ENCODE data around the gene FLAD1.

Gene FLAD1

GRCh38 chr1:154951901-154952657 lies 31.1 kb upstream of the FLAD1 start:
- DNase-seq (ENCODE audit: low read depth in 2 of 2, low spot score in 1 of 2): peak in 1 of 2 donors; percentile 22

- no peak for DNase-seq (ENCODE audit: low read depth in 2 of 2, low spot score in 1 of 2)
Observed at GRCh38 chr1:154952664-154953063, 30.5 kb upstream of the FLAD1 start.

- DNase-seq (ENCODE audit: low read depth in 2 of 2, low spot score in 1 of 2): no peak
Observed at GRCh38 chr1:154953611-154954038, 29.5 kb upstream of the FLAD1 start.

GRCh38 chr1:154954541-154954940 lies 28.6 kb upstream of the FLAD1 start:
- no peak for DNase-seq (ENCODE audit: low read depth in 2 of 2, low spot score in 1 of 2)

- DNase-seq (ENCODE audit: low read depth in 2 of 2, low spot score in 1 of 2): peak; percentile 48 to 49
Observed at GRCh38 chr1:154955039-154955717, 28.0 kb upstream of the FLAD1 start.

GRCh38 chr1:154955718-154956543 lies 27.2 kb upstream of the FLAD1 start, which contains the start of gene PBXIP1:
Gene PBXIP1, minus strand, starts transcription at chr1:154956099. Its CDS starts 2,378 bp downstream, at chr1:154953721.
- peak; percentile 59 to 62 for DNase-seq (ENCODE audit: low read depth in 2 of 2, low spot score in 1 of 2)

- DNase-seq (ENCODE audit: low read depth in 2 of 2, low spot score in 1 of 2): no peak
Observed at GRCh38 chr1:154956544-154956941, 26.6 kb upstream of the FLAD1 start.

GRCh38 chr1:154957091-154957657 lies 26.0 kb upstream of the FLAD1 start:
- no peak for DNase-seq (ENCODE audit: low read depth in 2 of 2, low spot score in 1 of 2)

- DNase-seq (ENCODE audit: low read depth in 2 of 2, low spot score in 1 of 2): no peak
Observed at GRCh38 chr1:154958036-154958435, 25.1 kb upstream of the FLAD1 start.

- no peak for DNase-seq (ENCODE audit: low read depth in 2 of 2, low spot score in 1 of 2)
Observed at GRCh38 chr1:154958681-154959425, 24.3 kb upstream of the FLAD1 start.

GRCh38 chr1:154959426-154959780 lies 23.7 kb upstream of the FLAD1 start:
- DNase-seq (ENCODE audit: low read depth in 2 of 2, low spot score in 1 of 2): no peak

GRCh38 chr1:154960446-154961136 lies 22.6 kb upstream of the FLAD1 start:
- DNase-seq (ENCODE audit: low read depth in 2 of 2, low spot score in 1 of 2): no peak

GRCh38 chr1:154961207-154962155 lies 21.7 kb upstream of the FLAD1 start, which contains the start of gene PYGO2:
Gene PYGO2, minus strand, starts transcription at chr1:154961782. Its CDS starts 206 bp downstream, at chr1:154961576.
- DNase-seq (ENCODE audit: low read depth in 2 of 2, low spot score in 1 of 2): peak; percentile 44 to 68

GRCh38 chr1:154962156-154962749 lies 20.9 kb upstream of the FLAD1 start:
- DNase-seq (ENCODE audit: low read depth in 2 of 2, low spot score in 1 of 2): no peak

- DNase-seq (ENCODE audit: low read depth in 2 of 2, low spot score in 1 of 2): no peak
Observed at GRCh38 chr1:154962795-154963330, 20.3 kb upstream of the FLAD1 start.

GRCh38 chr1:154963643-154964042 lies 19.5 kb upstream of the FLAD1 start:
- DNase-seq (ENCODE audit: low read depth in 2 of 2, low spot score in 1 of 2): no peak

- no peak for DNase-seq (ENCODE audit: low read depth in 2 of 2, low spot score in 1 of 2)
Observed at GRCh38 chr1:154964359-154964758, 18.8 kb upstream of the FLAD1 start.

GRCh38 chr1:154966111-154966510 lies 17.0 kb upstream of the FLAD1 start:
- no peak for DNase-seq (ENCODE audit: low read depth in 2 of 2, low spot score in 1 of 2)

Measured in stimulated activated CD8-positive, alpha-beta memory T cell treated with anti-CD3 and anti-CD28 coated beads, Interleukin-4, amount 100 ng/mL, for 4 hours (primary cell).